ENCODE measurements around the gene IGSF9.

IGSF9 gene

GRCh38 chr1:159945483-159946241, at the start of gene IGSF9:
Gene IGSF9, minus strand, starts transcription at chr1:159945613. Its CDS starts 2,159 bp downstream, at chr1:159943454.
- DNase-seq, result peak; percentile 78

- DNase-seq, result no peak
Observed at GRCh38 chr1:159994896-159995295, 49.5 kb upstream of the IGSF9 start.

GRCh38 chr1:159993911-159994310, 48.5 kb upstream of the IGSF9 start:
- no peak for DNase-seq

- DNase-seq, result no peak
Observed at GRCh38 chr1:159992161-159992560, 46.7 kb upstream of the IGSF9 start.

GRCh38 chr1:159991513-159991912, 46.1 kb upstream of the IGSF9 start:
- DNase-seq, result no peak

GRCh38 chr1:159990005-159990404, 44.6 kb upstream of the IGSF9 start:
- no peak for DNase-seq

- no peak for DNase-seq
Observed at GRCh38 chr1:159989581-159989980, 44.2 kb upstream of the IGSF9 start.

- no peak for DNase-seq
Observed at GRCh38 chr1:159988006-159988405, 42.6 kb upstream of the IGSF9 start.

GRCh38 chr1:159987186-159987585, 41.8 kb upstream of the IGSF9 start:
- no peak for DNase-seq

- no peak for DNase-seq
Observed at GRCh38 chr1:159986531-159986930, 41.1 kb upstream of the IGSF9 start.

GRCh38 chr1:159986093-159986492, 40.7 kb upstream of the IGSF9 start:
- DNase-seq, result no peak

GRCh38 chr1:159985473-159985872, 40.1 kb upstream of the IGSF9 start:
- no peak for DNase-seq

- no peak for DNase-seq
Observed at GRCh38 chr1:159983681-159984080, 38.3 kb upstream of the IGSF9 start.

GRCh38 chr1:159982280-159982679, 36.9 kb upstream of the IGSF9 start:
- DNase-seq, result no peak

- no peak for DNase-seq
Observed at GRCh38 chr1:159981351-159982055, 36.1 kb upstream of the IGSF9 start.

GRCh38 chr1:159980786-159981185, 35.4 kb upstream of the IGSF9 start:
- no peak for DNase-seq

GRCh38 chr1:159980076-159980475, 34.7 kb upstream of the IGSF9 start:
- no peak for DNase-seq

GRCh38 chr1:159979257-159979656, 33.8 kb upstream of the IGSF9 start:
- no peak for DNase-seq

- DNase-seq, result no peak
Observed at GRCh38 chr1:159978107-159978398, 32.6 kb upstream of the IGSF9 start.

GRCh38 chr1:159977364-159978106, 32.1 kb upstream of the IGSF9 start:
- DNase-seq, result no peak

- no peak for DNase-seq
Observed at GRCh38 chr1:159974350-159974965, 29.0 kb upstream of the IGSF9 start.

- no peak for DNase-seq
Observed at GRCh38 chr1:159973350-159973940, 28.0 kb upstream of the IGSF9 start.
